Measurements from ENCODE around the gene KRT2.

DNA sequence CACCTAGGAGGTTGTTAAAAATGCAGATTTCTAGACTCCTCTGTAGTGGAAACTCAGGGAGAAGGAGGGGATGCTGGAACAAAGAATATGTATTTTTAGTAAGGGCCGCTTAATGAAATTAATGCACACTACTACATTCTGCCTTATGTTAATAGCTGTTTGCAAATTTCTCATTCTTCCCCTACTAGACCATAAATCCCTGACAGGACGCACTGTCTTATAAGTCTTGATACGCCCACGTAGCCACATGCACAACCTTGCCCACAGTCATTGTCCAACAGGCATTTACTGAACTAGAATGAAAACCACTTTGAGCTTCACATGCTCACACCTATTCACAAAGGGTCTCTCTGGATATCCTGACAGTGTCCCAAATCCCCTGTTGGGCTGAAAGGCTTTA is 10.5 kb downstream of the KRT2 start:
- TF ChIP-seq TAF1 (IDR thresholded peaks at IDR 0.05; ENCODE audit: borderline replicate concordance, insufficient read depth, low read length) (no peak), POLR2AphosphoS5 (IDR thresholded peaks at IDR 0.05; ENCODE audit: low read depth, low read length) (no peak), FOXP2 (optimal IDR thresholded peaks at IDR 0.05; ENCODE audit: borderline replicate concordance, extremely low read depth, extremely low read length, insufficient read depth) (no peak)
- TF ChIP-seq, protein P1, sequence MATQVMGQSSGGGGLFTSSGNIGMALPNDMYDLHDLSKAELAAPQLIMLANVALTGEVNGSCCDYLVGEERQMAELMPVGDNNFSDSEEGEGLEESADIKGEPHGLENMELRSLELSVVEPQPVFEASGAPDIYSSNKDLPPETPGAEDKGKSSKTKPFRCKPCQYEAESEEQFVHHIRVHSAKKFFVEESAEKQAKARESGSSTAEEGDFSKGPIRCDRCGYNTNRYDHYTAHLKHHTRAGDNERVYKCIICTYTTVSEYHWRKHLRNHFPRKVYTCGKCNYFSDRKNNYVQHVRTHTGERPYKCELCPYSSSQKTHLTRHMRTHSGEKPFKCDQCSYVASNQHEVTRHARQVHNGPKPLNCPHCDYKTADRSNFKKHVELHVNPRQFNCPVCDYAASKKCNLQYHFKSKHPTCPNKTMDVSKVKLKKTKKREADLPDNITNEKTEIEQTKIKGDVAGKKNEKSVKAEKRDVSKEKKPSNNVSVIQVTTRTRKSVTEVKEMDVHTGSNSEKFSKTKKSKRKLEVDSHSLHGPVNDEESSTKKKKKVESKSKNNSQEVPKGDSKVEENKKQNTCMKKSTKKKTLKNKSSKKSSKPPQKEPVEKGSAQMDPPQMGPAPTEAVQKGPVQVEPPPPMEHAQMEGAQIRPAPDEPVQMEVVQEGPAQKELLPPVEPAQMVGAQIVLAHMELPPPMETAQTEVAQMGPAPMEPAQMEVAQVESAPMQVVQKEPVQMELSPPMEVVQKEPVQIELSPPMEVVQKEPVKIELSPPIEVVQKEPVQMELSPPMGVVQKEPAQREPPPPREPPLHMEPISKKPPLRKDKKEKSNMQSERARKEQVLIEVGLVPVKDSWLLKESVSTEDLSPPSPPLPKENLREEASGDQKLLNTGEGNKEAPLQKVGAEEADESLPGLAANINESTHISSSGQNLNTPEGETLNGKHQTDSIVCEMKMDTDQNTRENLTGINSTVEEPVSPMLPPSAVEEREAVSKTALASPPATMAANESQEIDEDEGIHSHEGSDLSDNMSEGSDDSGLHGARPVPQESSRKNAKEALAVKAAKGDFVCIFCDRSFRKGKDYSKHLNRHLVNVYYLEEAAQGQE (IDR thresholded peaks at IDR 0.05; ENCODE audit: insufficient read depth in 1 of 2, low read depth in 2 of 2, low read length in 2 of 2): no peak
